ENCODE measurements around the gene SLC6A13. TPM values are rescaled to one million over a fixed set of nuclear protein-coding genes. Genes with fewer than 3 reads are reported as not detected.

Gene SLC6A13
- polyA plus RNA-seq, 1 donor from 2014 or later = 1.4 TPM

DNA sequence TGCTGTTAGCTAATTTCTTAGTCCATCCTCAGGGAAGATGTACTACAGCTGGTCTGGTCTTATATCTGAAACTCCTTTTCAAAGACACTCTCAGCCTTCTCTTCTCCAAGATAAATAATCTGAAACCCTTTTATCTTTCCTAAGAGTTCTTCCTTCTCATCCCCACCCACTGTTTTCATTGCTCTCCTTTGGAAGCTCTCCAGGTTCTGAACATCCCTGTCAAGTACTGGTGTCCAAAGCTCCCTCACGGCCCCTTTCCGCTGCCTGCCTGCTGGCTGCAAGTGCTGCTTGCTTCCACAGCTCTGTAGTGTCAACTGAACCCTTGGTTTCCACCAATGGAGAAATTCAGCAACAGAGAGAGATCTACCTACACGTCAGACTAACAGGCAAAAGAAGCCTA, 6.6 kb upstream of the SLC6A13 start:
- TF ChIP-seq EZH2 (IDR thresholded peaks at IDR 0.05; ENCODE audit: borderline replicate concordance, insufficient read depth, low read length, poor library complexity, severe bottlenecking) (no peak), REST (IDR thresholded peaks at IDR 0.05; ENCODE audit: borderline replicate concordance) (no peak), TAF1 (IDR thresholded peaks at IDR 0.05; ENCODE audit: low read depth) (no peak), EP300 (conservative IDR thresholded peaks at IDR 0.05; ENCODE audit: poor library complexity, severe bottlenecking) (no peak), POLR2AphosphoS5 (IDR thresholded peaks at IDR 0.05) (no peak)
- TF ChIP-seq, protein P1, sequence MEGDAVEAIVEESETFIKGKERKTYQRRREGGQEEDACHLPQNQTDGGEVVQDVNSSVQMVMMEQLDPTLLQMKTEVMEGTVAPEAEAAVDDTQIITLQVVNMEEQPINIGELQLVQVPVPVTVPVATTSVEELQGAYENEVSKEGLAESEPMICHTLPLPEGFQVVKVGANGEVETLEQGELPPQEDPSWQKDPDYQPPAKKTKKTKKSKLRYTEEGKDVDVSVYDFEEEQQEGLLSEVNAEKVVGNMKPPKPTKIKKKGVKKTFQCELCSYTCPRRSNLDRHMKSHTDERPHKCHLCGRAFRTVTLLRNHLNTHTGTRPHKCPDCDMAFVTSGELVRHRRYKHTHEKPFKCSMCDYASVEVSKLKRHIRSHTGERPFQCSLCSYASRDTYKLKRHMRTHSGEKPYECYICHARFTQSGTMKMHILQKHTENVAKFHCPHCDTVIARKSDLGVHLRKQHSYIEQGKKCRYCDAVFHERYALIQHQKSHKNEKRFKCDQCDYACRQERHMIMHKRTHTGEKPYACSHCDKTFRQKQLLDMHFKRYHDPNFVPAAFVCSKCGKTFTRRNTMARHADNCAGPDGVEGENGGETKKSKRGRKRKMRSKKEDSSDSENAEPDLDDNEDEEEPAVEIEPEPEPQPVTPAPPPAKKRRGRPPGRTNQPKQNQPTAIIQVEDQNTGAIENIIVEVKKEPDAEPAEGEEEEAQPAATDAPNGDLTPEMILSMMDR (IDR thresholded peaks at IDR 0.05; ENCODE audit: poor library complexity, severe bottlenecking) = no peak
- no peak overlapping the region for H2AFZ ChIP-seq (ENCODE audit: low read depth, low read length)

DNA sequence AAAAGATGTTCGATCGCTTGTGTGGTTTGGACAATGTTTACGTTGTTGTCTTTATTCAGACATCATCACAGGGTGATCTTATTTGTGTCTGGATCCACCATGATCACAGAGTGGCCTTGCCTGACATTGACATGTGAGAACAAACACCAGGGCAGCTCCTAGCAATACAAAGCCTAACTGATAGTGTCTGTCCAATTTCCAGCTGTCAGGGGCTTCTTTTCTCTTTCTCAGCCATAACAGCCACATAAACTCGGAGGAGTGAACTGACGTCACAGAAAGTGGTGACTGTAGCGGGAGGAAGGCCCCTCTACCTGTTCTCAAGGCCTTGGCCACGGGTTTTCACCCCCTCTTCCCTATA, 5.8 kb upstream of the SLC6A13 start:
- Histone ChIP-seq H3K9me2 (ENCODE audit: insufficient read depth, low read length) (no peaks in the 10 kb centered on the region), H3K36me3 (ENCODE audit: insufficient read depth, low read length) (no peaks in the 10 kb centered on the region), H3K9ac (ENCODE audit: low read length) (no peak overlapping the region), H3K79me2 (replicated peaks; ENCODE audit: insufficient read depth, low read length) (no peaks in the 10 kb centered on the region), H2AFZ (ENCODE audit: low read depth, low read length) (no peak overlapping the region), H3F3A (ENCODE audit: insufficient read depth, low read length, poor library complexity, severe bottlenecking) (no peaks in the 10 kb centered on the region), H3K27me3 (ENCODE audit: insufficient read depth, low read depth, low read length) (no peaks in the 10 kb centered on the region), H3K4me3 (ENCODE audit: low read length) (no peak overlapping the region), H3K4me2 (ENCODE audit: low read length) (no peak overlapping the region), H4K20me1 (ENCODE audit: insufficient read depth) (no peaks in the 10 kb centered on the region), H3K9me3 (ENCODE audit: low read length) (no peaks in the 10 kb centered on the region), H3K27ac (ENCODE audit: low read length) (no peak overlapping the region)
- TF ChIP-seq SMC3 (conservative IDR thresholded peaks at IDR 0.05; ENCODE audit: poor library complexity) = no peak
- no peak for TF ChIP-seq REST (IDR thresholded peaks at IDR 0.05; ENCODE audit: borderline replicate concordance)
- TF ChIP-seq EZH2 (IDR thresholded peaks at IDR 0.05; ENCODE audit: borderline replicate concordance, insufficient read depth, low read length, poor library complexity, severe bottlenecking) = no peak
- no peak for TF ChIP-seq MXI1 (conservative IDR thresholded peaks at IDR 0.05; ENCODE audit: poor library complexity, severe bottlenecking)
- TF ChIP-seq RAD21 (conservative IDR thresholded peaks at IDR 0.05) = no peak
- TF ChIP-seq, protein P1 (IDR thresholded peaks at IDR 0.05; ENCODE audit: poor library complexity, severe bottlenecking) = no peak
- TF ChIP-seq POLR2AphosphoS5 (IDR thresholded peaks at IDR 0.05) = no peak
- no peak for TF ChIP-seq TAF1 (IDR thresholded peaks at IDR 0.05; ENCODE audit: low read depth)
- TF ChIP-seq EP300 (conservative IDR thresholded peaks at IDR 0.05; ENCODE audit: poor library complexity, severe bottlenecking) = no peak

More for the DNA sequence above, 6.6 kb upstream of the SLC6A13 start:
- Histone ChIP-seq H3K36me3 (ENCODE audit: insufficient read depth, low read length) (no peaks in the 10 kb centered on the region), H3K9ac (ENCODE audit: low read length) (no peak overlapping the region), H3K27me3 (ENCODE audit: insufficient read depth, low read depth, low read length) (no peaks in the 10 kb centered on the region), H3K4me2 (ENCODE audit: low read length) (no peak overlapping the region), H3K27ac (ENCODE audit: low read length) (no peak overlapping the region), H3K9me3 (ENCODE audit: low read length) (no peaks in the 10 kb centered on the region), H3K9me2 (ENCODE audit: insufficient read depth, low read length) (no peaks in the 10 kb centered on the region), H4K20me1 (ENCODE audit: insufficient read depth) (no peaks in the 10 kb centered on the region), H3K79me2 (replicated peaks; ENCODE audit: insufficient read depth, low read length) (no peaks in the 10 kb centered on the region), H3F3A (ENCODE audit: insufficient read depth, low read length, poor library complexity, severe bottlenecking) (no peaks in the 10 kb centered on the region), H3K4me3 (ENCODE audit: low read length) (no peak overlapping the region)

Data from neural cell (in vitro differentiated cells).